ENCODE data around the gene TPM1. TPM values are rescaled to one million over a fixed set of nuclear protein-coding genes. Genes with fewer than 3 reads are reported as not detected.
A peak's percentile ranks its signal among the peaks of the same experiment; 100 is the strongest.

The TPM1 gene
- total and polyA plus RNA-seq, 2 donors (not counting 1 experiment from before 2014, with no cell fraction given): 224 to 1,732 TPM

DNA sequence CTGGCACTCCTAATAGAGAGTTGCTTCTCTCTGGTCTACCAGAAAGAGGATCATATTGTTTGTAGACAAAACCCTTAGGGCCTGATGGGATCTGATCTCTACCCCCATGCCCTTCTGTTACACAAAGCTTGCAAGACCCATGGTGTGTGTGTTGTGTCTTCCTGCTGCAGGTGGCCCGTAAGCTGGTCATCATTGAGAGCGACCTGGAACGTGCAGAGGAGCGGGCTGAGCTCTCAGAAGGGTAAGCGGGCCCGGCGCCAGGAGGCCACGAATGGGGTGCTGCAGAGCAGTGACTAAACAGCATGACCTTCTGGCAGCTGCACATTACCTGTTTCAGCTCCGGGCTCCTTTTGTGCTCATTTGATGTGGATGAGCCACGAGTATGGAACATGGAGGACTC is 18.2 kb downstream of the TPM1 start:
- DNase-seq (ENCODE audit: low read depth in 2 of 2): peak in 1 of 2 donors; percentile 29
- H3K4me3 ChIP-seq (replicated peaks in 1 of 4; ENCODE audit: control extremely low read depth in 1 of 4, insufficient read depth in 1 of 4, low read depth in 3 of 4, low read length in 4 of 4): no peak overlapping the region
- H2AFZ ChIP-seq (ENCODE audit: low read length): no peak overlapping the region
- peaks cover 25% of the 10 kb centered on the region for H3K4me1 ChIP-seq (ENCODE audit: control insufficient read depth, extremely low read depth, insufficient read depth, low read length)
- no peaks in the 10 kb centered on the region for H4K20me1 ChIP-seq (ENCODE audit: control insufficient read depth, extremely low read depth, insufficient read depth, low read length)
- no peak overlapping the region for H3K4me2 ChIP-seq (ENCODE audit: extremely low read depth, insufficient read depth, low read length)
- peaks cover 5% of the 10 kb centered on the region for H3K79me2 ChIP-seq (ENCODE audit: control insufficient read depth, insufficient read depth, low read length)
- H3K27ac ChIP-seq (ENCODE audit: insufficient read depth, low read length): no peak overlapping the region
- no peaks in the 10 kb centered on the region for H3K9me3 ChIP-seq (ENCODE audit: control insufficient read depth, insufficient read depth, low read depth, low read length)
- TF ChIP-seq EZH2 (IDR thresholded peaks at IDR 0.05; ENCODE audit: low read length, missing control alignments) (no peak), CTCF (conservative IDR thresholded peaks at IDR 0.05 in 1 of 2, IDR thresholded peaks at IDR 0.05 in 1 of 2; ENCODE audit: low read depth in 1 of 2, low read length in 2 of 2) (no peak)
- H3K36me3 ChIP-seq (ENCODE audit: control insufficient read depth, insufficient read depth, low read length): peaks cover 41% of the 10 kb centered on the region
- no peak overlapping the region for H3K9ac ChIP-seq (ENCODE audit: insufficient read depth, low read length)
- H3K27me3 ChIP-seq (ENCODE audit: control insufficient read depth, insufficient read depth, low read length): no peaks in the 10 kb centered on the region

- Histone ChIP-seq H3K27me3 (ENCODE audit: control insufficient read depth, insufficient read depth, low read length) (no peaks in the 10 kb centered on the region), H2AFZ (ENCODE audit: low read length) (no peak overlapping the region), H3K4me2 (ENCODE audit: extremely low read depth, insufficient read depth, low read length) (no peak overlapping the region), H3K4me3 (replicated peaks in 1 of 4; ENCODE audit: control extremely low read depth in 1 of 4, insufficient read depth in 1 of 4, low read depth in 3 of 4, low read length in 4 of 4) (no peak overlapping the region), H3K79me2 (ENCODE audit: control insufficient read depth, insufficient read depth, low read length) (peaks cover 5% of the 10 kb centered on the region), H3K4me1 (ENCODE audit: control insufficient read depth, extremely low read depth, insufficient read depth, low read length) (peaks cover 24% of the 10 kb centered on the region), H4K20me1 (ENCODE audit: control insufficient read depth, extremely low read depth, insufficient read depth, low read length) (no peaks in the 10 kb centered on the region), H3K36me3 (ENCODE audit: control insufficient read depth, insufficient read depth, low read length) (peaks cover 41% of the 10 kb centered on the region), H3K9me3 (ENCODE audit: control insufficient read depth, insufficient read depth, low read depth, low read length) (no peaks in the 10 kb centered on the region), H3K27ac (ENCODE audit: insufficient read depth, low read length) (no peak overlapping the region), H3K9ac (ENCODE audit: insufficient read depth, low read length) (no peak overlapping the region)
- TF ChIP-seq CTCF (conservative IDR thresholded peaks at IDR 0.05 in 1 of 2, IDR thresholded peaks at IDR 0.05 in 1 of 2; ENCODE audit: low read depth in 1 of 2, low read length in 2 of 2): no peak
- TF ChIP-seq EZH2 (IDR thresholded peaks at IDR 0.05; ENCODE audit: low read length, missing control alignments): no peak
- DNase-seq (ENCODE audit: low read depth in 2 of 2): peak in 1 of 2 donors; percentile 39
These were observed 19.4 kb downstream of the TPM1 start for GRCh38 chr15:63061975-63062374.

- H3K9ac ChIP-seq (ENCODE audit: insufficient read depth, low read length): no peak overlapping the region
- TF ChIP-seq EZH2 (IDR thresholded peaks at IDR 0.05; ENCODE audit: low read length, missing control alignments) (no peak), CTCF (conservative IDR thresholded peaks at IDR 0.05 in 1 of 2, IDR thresholded peaks at IDR 0.05 in 1 of 2; ENCODE audit: low read depth in 1 of 2, low read length in 2 of 2) (no peak)
- no peak overlapping the region for H3K4me3 ChIP-seq (replicated peaks in 1 of 4; ENCODE audit: control extremely low read depth in 1 of 4, insufficient read depth in 1 of 4, low read depth in 3 of 4, low read length in 4 of 4)
- H3K9me3 ChIP-seq (ENCODE audit: control insufficient read depth, insufficient read depth, low read depth, low read length): no peaks in the 10 kb centered on the region
- no peak overlapping the region for H3K4me2 ChIP-seq (ENCODE audit: extremely low read depth, insufficient read depth, low read length)
- DNase-seq (ENCODE audit: low read depth in 2 of 2): peak in 1 of 2 donors; percentile 71
- no peak overlapping the region for H3K27ac ChIP-seq (ENCODE audit: insufficient read depth, low read length)
- peaks cover 42% of the 10 kb centered on the region for H3K36me3 ChIP-seq (ENCODE audit: control insufficient read depth, insufficient read depth, low read length)
- H4K20me1 ChIP-seq (ENCODE audit: control insufficient read depth, extremely low read depth, insufficient read depth, low read length): no peaks in the 10 kb centered on the region
- no peaks in the 10 kb centered on the region for H3K27me3 ChIP-seq (ENCODE audit: control insufficient read depth, insufficient read depth, low read length)
- H3K4me1 ChIP-seq (ENCODE audit: control insufficient read depth, extremely low read depth, insufficient read depth, low read length): peaks cover 14% of the 10 kb centered on the region
- H3K79me2 ChIP-seq (ENCODE audit: control insufficient read depth, insufficient read depth, low read length): no peaks in the 10 kb centered on the region
- no peak overlapping the region for H2AFZ ChIP-seq (ENCODE audit: low read length)
These were observed 20.7 kb downstream of the TPM1 start for GRCh38 chr15:63063164-63063756.
